T-helper 1 cell treated with Interleukin-12 subunit alpha and Interleukin-12 subunit beta and Interleukin-4 antibody, amounts not matched to agents 30 μg/mL and 1 μg/mL, for 36 hours (primary cell): ENCODE results near the gene IGSF21.

Experiments used
- H3K27ac Mint-ChIP-seq: one replicate; pipeline ENCODE4 v1.8.0; 2021; ENCODE audit warnings: mild to moderate bottlenecking, mixed read lengths
- H3K27me3 Mint-ChIP-seq: one replicate; pipeline ENCODE4 v1.8.0; 2021; ENCODE audit warnings: low read depth, mixed read lengths
- H3K36me3 Mint-ChIP-seq: one replicate; pipeline ENCODE4 v1.8.0; 2021; ENCODE audit warnings: low read depth, mixed read lengths
- H3K4me1 Mint-ChIP-seq: one replicate; pipeline ENCODE4 v1.8.0; 2021; ENCODE audit warnings: low read depth, mixed read lengths
- H3K4me3 Mint-ChIP-seq: one replicate; pipeline ENCODE4 v1.8.0; 2021; ENCODE audit warnings: mild to moderate bottlenecking, moderate library complexity, mixed read lengths
- H3K9me3 Mint-ChIP-seq: one replicate; pipeline ENCODE4 v1.8.0; 2021; ENCODE audit warnings: mixed read lengths

The IGSF21 gene

DNA sequence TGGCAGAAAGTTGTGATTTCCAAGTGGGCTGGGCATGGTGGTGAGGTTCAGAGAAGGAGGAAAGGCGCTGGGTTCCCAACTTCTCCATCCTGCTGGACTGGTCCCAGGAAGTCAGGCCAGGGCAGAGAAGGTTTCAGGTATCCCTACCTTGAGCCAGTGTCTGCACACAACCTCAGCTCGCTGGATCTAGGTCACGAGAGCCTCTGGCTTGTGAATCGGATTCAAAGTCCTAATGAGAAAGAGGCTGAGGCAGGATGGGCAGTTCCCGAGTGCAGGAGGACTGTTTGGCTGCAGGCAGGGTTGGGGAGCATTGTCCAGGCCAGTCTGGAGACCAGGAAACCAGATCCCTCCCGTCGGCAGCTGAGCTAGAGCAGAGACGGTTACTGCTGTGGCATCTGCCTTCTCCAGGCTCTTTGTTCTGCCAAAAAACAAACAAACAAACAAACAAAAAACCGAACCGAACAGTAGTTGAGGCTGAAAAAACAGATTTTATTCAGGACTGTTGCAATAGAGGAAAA lies 19.5 kb upstream of the IGSF21 start:
- Mint-ChIP-seq H3K4me3 (no peak overlapping the region), H3K27me3 (no peaks in the 10 kb centered on the region), H3K27ac (no peak overlapping the region)

DNA sequence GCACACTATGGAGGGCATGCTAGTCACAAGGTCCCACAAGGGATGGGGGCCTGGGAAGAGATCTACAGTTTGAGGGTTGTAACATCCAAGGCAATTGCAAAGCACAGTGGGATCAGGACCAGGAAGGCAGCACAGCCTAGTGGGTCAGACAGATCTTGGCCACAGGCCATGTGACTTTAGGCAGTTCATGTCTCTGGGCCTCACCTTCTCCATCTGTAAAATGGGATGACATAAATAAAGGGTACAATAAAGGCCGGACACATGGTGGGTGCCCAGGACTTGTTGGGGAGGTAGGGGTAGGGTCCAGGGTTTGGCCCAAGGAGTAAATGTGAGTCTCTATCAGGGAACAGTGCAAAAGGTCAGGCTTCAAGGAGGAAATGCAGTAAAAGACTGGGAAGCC lies 18.1 kb upstream of the IGSF21 start:
- Mint-ChIP-seq H3K4me3 (no peak overlapping the region), H3K9me3 (no peaks in the 10 kb centered on the region), H3K36me3 (no peaks in the 10 kb centered on the region), H3K27ac (no peak overlapping the region), H3K27me3 (no peaks in the 10 kb centered on the region), H3K4me1 (no peaks in the 10 kb centered on the region)

More for the DNA sequence above, 19.5 kb upstream of the IGSF21 start:
- H3K36me3 Mint-ChIP-seq = no peaks in the 10 kb centered on the region
- no peaks in the 10 kb centered on the region for H3K9me3 Mint-ChIP-seq
- H3K4me1 Mint-ChIP-seq = no peaks in the 10 kb centered on the region

DNA sequence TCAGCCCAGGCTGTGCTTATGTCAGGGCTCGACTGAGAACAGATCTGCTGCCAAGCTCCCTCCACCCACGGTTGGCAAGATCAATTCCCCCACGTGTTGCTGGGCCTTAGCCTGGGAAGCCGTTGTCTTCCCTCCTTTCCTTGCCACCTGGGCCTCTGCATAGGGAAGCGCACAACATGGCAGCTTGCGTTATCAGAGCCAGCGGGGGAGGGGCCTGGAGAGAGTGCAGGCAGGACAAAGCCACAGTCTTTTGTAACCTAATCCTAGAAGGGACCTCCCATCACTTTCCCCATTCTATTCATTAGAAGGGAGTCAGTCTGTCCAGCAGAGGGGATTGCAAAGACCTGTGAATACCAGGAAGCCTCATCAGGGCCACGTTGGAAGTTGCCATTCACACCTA lies 17.0 kb upstream of the IGSF21 start:
- H3K4me3 Mint-ChIP-seq = no peak overlapping the region
- no peak overlapping the region for H3K27ac Mint-ChIP-seq
- H3K4me1 Mint-ChIP-seq = no peaks in the 10 kb centered on the region
- no peaks in the 10 kb centered on the region for H3K9me3 Mint-ChIP-seq
- H3K27me3 Mint-ChIP-seq = no peaks in the 10 kb centered on the region
- H3K36me3 Mint-ChIP-seq = no peaks in the 10 kb centered on the region

DNA sequence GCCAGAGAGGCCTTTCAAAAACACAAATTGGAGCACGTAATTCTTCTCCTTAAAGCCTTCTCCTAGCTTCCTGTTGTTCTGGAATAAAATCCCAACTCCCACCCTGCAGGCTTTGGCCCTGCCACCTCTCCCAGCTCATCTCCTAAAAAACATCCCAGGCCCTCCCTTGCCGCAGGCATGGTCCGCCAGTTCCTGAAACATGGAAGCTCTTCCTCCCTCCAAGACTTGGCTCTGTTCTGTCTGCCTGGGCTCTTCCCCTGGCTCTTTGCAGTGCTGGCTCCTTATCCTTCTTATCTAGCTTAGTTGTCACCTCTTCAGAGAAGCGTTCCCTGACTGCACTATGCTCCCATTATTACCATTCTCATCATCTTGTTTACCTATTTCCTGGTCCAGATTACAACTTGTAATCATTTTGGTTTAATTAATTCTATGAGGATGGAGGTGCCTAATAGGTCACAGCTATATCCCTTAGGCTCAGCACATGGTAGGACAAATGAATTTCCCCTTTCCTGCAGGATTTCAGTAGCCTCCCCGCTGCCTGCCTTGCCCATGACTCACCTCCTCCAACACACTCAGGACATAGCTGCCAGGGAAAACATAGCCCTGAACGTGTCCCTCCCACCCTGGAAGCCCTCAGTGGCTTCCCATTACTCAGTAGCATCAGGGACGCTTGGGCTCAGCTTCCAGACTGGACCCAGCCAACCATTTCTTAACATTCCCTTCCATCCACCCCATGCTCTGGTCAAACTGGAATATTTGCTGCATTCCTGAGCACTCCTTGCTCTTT lies 15.7 kb upstream of the IGSF21 start:
- Mint-ChIP-seq H3K9me3 (no peaks in the 10 kb centered on the region), H3K27me3 (no peaks in the 10 kb centered on the region), H3K4me1 (no peaks in the 10 kb centered on the region), H3K4me3 (no peak overlapping the region), H3K27ac (no peak overlapping the region), H3K36me3 (no peaks in the 10 kb centered on the region)

DNA sequence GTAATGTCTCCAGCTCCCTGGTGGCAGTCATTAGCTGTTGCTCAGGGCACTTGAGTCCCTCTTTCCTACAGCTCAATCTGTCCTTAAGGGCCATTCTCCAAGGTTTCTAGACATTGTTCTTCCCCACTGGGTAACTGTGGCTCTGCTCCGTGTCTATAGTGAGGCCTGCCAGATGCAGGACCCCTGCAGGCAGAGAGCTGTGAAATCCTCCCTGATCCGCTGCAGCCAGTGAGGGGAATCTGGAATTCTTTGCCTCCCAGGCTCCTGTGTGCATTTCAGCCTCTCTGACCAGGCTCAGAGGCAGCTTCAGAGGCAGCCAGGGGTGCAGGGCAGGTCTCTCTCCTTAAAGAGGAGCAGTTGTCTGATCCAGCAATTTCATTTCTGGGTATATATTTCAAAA lies 14.4 kb upstream of the IGSF21 start:
- no peak overlapping the region for H3K27ac Mint-ChIP-seq
- no peak overlapping the region for H3K4me3 Mint-ChIP-seq
- H3K9me3 Mint-ChIP-seq = no peaks in the 10 kb centered on the region
- H3K36me3 Mint-ChIP-seq = no peaks in the 10 kb centered on the region
- no peaks in the 10 kb centered on the region for H3K27me3 Mint-ChIP-seq
- no peaks in the 10 kb centered on the region for H3K4me1 Mint-ChIP-seq

DNA sequence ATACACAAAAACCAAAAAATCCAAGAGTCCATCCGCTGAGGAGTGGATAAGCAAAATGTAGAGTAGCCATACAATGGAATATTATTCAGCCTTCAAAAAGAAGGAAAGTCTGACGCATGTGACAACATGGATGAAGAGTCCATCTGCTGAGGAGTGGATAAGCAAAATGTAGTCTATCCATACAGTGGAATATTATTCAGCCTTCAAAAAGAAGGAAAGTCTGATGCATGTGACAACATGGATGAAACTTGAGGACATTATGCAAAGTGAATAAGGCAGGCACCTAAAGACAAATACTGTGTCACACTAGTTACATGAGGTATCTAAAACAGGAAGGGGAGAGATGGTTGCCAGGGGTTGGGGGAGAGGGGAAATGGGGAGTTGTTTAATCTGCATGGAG lies 14.0 kb upstream of the IGSF21 start:
- Mint-ChIP-seq H3K27me3 (no peaks in the 10 kb centered on the region), H3K4me3 (no peak overlapping the region), H3K27ac (no peak overlapping the region)

DNA sequence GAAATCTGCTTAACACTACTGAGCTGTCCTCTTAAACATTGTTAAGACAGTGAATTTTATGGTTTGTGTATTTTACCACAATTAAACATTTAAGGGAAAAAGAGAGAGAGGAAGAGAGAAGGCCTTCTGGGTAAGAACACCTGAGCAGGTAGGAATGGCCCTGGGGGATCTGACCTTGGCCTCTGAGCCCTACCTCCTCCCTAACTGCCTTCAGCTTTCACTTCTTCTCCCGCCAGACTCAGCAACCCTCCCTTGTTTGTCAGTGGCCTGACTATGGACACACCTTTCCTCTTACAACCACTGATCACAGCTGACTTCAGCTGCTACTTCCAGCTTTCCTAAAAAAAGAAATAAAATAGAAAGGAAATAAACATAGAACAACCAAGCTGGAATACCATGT lies 13.5 kb upstream of the IGSF21 start:
- Mint-ChIP-seq H3K4me3 (no peak overlapping the region), H3K27me3 (no peaks in the 10 kb centered on the region), H3K4me1 (no peaks in the 10 kb centered on the region), H3K36me3 (no peaks in the 10 kb centered on the region), H3K27ac (no peak overlapping the region), H3K9me3 (no peaks in the 10 kb centered on the region)

More for the DNA sequence above, 14.0 kb upstream of the IGSF21 start:
- no peaks in the 10 kb centered on the region for H3K36me3 Mint-ChIP-seq
- H3K9me3 Mint-ChIP-seq = no peaks in the 10 kb centered on the region
- no peaks in the 10 kb centered on the region for H3K4me1 Mint-ChIP-seq

DNA sequence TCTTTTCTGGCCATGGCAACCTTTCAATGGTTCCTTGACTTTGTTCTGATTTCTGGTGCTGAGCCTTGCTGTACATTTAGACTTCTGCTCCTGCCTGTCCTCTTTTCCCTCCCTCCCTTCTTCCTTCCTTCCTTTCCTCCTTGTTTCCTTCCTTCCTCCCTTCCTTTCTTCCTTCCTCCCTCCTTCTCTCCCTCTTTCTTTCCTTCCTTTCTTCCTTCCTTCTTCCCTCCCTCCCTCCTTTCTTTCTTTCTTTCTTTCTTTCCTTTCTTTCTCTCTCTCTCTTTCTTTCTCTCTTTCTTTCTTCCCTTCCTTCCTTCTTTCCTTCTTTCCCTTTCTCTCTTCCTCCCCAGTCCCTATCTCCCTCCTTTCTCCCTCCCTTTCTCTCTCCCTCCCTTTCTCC lies 10.4 kb upstream of the IGSF21 start:
- Mint-ChIP-seq H3K9me3 (no peaks in the 10 kb centered on the region), H3K36me3 (no peaks in the 10 kb centered on the region), H3K4me3 (no peak overlapping the region), H3K27ac (no peak overlapping the region), H3K27me3 (no peaks in the 10 kb centered on the region), H3K4me1 (no peaks in the 10 kb centered on the region)

DNA sequence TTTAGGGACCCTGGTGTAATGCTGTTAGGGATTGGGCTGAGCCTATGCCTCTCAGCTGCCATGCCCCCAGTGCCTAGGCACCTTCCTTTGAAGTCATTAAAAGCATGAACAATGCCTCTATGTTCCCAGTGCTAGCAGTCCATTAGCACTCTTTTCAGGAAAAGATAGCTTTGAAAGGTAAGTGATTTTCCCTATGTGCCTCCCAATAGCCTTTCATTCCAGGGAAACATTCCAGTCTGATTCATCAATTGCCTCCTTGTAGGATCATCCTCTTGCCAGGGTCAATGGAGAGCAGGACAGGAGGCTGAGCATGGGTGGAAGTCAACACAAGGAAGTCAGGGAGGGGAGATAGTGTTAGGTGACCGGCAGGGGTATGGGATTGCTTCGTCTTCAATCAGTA lies 8.6 kb upstream of the IGSF21 start:
- Mint-ChIP-seq H3K36me3 (no peaks in the 10 kb centered on the region), H3K4me3 (no peak overlapping the region), H3K9me3 (no peaks in the 10 kb centered on the region), H3K4me1 (no peaks in the 10 kb centered on the region), H3K27ac (no peak overlapping the region), H3K27me3 (peaks cover 4% of the 10 kb centered on the region)

DNA sequence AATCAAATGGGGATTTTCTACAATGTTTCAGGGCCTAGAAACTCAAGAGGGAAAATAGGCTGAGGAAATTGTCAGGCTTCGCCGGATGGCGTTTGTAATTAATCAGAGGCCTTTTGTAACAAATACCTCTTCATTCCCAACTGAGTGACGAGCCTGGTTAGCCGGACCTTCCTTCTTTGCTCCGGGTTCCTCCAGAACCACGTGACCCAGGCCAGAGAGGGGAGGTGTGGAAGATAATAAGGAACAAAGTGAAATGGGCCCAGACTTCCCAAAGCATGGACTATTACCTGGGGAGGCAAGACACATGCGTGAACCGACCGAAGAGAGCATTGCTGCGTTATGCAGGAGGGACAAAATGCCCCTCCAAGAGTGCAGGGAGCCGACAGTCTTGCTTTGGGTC lies 7.5 kb upstream of the IGSF21 start:
- Mint-ChIP-seq H3K4me3 (no peak overlapping the region), H3K27me3 (peaks cover 4% of the 10 kb centered on the region)

DNA sequence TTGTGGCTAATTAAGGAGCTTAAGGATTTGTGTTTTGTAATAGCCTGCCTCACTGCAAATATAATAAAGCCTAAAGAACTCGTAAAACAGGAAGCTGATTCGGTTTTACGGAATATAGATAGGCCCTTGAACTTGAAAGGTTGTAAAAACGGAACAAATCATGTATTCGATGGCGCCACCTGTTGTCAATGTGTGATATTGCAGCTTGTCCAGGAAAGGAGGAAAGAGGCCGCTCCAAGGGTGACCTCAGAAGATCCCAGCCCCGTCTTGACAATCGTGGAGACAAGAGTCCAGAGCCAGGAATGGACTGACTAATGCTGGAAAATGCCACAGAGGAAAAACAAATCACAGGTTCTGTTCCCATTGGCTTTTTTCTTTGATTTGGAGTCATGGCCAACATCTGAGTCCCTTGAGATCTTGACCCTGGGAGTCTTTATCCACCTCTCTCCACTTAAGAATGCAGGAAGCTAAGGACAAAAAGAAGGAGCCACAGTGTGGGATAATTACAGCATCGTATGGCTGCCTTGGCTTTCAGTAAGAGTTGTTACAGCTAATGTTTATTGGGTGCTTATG lies 7.0 kb upstream of the IGSF21 start:
- Mint-ChIP-seq H3K36me3 (no peaks in the 10 kb centered on the region), H3K4me3 (no peak overlapping the region), H3K27ac (no peak overlapping the region), H3K9me3 (no peaks in the 10 kb centered on the region), H3K27me3 (peaks cover 4% of the 10 kb centered on the region), H3K4me1 (no peaks in the 10 kb centered on the region)

More for the DNA sequence above, 7.5 kb upstream of the IGSF21 start:
- Mint-ChIP-seq H3K27ac (no peak overlapping the region), H3K9me3 (no peaks in the 10 kb centered on the region), H3K36me3 (no peaks in the 10 kb centered on the region), H3K4me1 (no peaks in the 10 kb centered on the region)

DNA sequence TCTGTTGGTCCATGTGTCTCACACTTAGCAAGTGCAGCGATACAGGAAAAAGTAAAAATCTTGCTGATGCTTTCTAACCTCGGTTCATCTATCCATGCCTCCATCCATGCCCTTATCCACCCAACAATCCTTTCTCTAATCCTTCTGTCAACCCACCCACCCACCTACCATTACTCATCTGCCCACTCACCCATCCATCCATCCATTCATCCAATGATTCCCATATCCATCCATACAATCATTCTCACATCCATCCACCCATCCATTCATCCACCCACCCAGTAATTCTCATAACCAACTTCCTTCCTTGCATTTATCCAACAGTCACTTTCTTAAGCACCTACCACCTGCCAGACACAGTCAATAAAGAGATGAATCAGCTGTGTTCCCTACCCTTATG lies 6.1 kb upstream of the IGSF21 start:
- no peaks in the 10 kb centered on the region for H3K4me1 Mint-ChIP-seq
- H3K9me3 Mint-ChIP-seq = no peaks in the 10 kb centered on the region
- H3K4me3 Mint-ChIP-seq = no peak overlapping the region
- H3K27ac Mint-ChIP-seq = no peak overlapping the region
- peaks cover 11% of the 10 kb centered on the region for H3K27me3 Mint-ChIP-seq
- no peaks in the 10 kb centered on the region for H3K36me3 Mint-ChIP-seq

DNA sequence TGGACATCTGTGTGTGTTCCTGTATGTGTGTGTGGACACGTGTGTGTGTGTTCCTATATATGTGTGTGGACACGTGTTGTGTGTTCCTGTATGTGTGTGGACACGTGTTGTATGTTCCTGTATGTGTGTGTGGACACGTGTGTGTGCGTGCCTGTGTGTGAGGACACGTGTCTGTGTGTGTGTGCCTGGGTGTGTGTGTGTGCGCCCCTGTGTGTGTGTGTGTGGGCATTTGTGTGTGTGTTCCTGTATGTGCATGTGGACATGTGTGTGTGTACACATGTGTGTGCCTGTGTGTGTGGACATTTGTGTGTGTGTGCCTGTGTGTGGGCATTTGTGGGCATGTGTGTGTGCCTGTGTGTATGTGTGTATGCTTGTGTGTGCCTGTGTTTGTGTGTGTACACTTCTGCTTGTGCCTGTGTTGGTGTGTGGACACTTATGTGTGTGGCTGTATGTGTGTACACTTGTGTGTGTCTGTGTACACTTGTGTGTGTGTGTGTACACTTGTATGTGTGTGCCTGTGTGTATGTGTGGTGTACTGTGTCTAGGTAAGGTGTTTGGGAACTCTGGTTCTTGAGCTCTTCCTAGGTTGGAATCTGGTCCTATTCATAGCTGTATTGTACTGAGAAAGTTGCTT lies 3.7 kb upstream of the IGSF21 start:
- no peaks in the 10 kb centered on the region for H3K36me3 Mint-ChIP-seq

DNA sequence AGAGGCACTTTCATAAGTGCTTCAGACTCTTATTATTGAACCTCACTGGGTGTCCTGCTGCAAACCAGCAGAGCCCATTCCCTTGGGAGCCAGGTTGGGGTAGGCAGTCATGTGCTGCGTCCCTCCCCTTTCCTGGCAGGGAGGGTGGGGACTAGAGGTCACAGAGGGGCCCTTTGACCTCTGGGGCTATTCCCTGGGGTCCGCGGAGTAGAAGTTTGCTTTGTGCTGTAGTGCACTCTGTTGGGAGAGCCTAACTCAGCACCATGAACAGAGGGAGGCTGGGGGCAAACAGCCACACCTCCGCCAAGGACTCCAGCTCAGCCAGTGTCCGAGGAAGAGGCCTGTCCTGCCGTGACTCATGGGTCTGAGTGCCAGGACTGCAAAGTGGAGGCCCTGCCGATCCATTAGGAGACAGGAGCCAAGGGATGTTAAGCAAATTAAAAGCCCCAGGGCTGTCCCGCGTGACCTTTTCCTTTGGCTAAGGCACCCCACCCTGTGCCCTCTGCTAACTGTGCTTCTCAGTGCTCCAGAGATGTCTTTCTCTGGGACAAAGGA lies 3.0 kb upstream of the IGSF21 start:
- no peaks in the 10 kb centered on the region for H3K36me3 Mint-ChIP-seq
- H3K4me1 Mint-ChIP-seq = no peaks in the 10 kb centered on the region
- H3K9me3 Mint-ChIP-seq = no peaks in the 10 kb centered on the region
- peaks cover 37% of the 10 kb centered on the region for H3K27me3 Mint-ChIP-seq
- no peak overlapping the region for H3K27ac Mint-ChIP-seq
- H3K4me3 Mint-ChIP-seq = no peak overlapping the region

More for the DNA sequence above, 3.7 kb upstream of the IGSF21 start:
- H3K27me3 Mint-ChIP-seq = peaks cover 31% of the 10 kb centered on the region
- no peaks in the 10 kb centered on the region for H3K4me1 Mint-ChIP-seq
- no peak overlapping the region for H3K4me3 Mint-ChIP-seq
- H3K9me3 Mint-ChIP-seq = no peaks in the 10 kb centered on the region
- no peak overlapping the region for H3K27ac Mint-ChIP-seq

DNA sequence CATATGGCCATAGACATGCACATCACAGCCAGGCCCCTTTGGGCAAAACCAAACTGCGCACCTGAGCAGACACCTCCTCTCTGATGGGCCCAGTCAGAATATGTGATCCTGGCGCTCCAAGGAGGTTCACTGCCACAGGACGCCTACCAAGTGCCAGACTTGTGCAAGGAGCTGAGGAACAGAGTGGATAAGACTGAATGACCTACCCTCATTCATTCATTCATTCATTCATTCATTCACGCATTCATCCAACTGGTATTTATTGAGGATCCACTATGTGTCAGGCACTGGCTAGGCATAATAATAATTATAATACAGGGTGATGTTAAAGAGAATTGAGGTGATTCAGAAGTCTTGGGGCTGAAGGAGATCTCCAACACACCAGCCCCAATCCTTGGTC lies 2.4 kb upstream of the IGSF21 start:
- H3K36me3 Mint-ChIP-seq = no peaks in the 10 kb centered on the region
- no peak overlapping the region for H3K4me3 Mint-ChIP-seq
- peaks cover 43% of the 10 kb centered on the region for H3K27me3 Mint-ChIP-seq
- no peak overlapping the region for H3K27ac Mint-ChIP-seq
- no peaks in the 10 kb centered on the region for H3K9me3 Mint-ChIP-seq
- H3K4me1 Mint-ChIP-seq = peaks cover 2% of the 10 kb centered on the region
